Measurements from ENCODE around the gene EXOC1. TPM values are rescaled to one million over a fixed set of nuclear protein-coding genes. Genes with fewer than 3 reads are reported as not detected.

EXOC1 gene
- total RNA-seq, 1 experiment from 2014 or later, result 17.8 TPM

DNA sequence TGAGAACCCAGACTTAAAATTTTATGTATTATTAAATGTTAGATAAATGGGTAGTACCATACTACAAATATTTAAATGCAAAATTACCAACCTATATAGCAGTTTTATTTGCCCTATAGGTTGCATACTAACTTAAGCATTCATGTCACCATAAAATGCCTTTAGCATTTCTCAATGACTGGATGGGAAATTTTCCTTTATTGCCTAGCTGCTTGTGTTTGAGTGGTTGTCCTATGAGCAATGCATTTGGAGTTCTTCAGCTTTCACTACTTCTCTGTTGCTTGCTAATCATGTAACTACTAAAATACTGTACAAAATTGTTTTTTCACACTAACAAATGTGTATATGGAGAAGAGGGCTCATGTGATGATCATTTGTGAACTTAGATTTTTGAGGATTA lies 51.1 kb downstream of the EXOC1 start:
- Histone ChIP-seq H3K27me3 (ENCODE audit: control insufficient read depth, insufficient read depth, low read length) (no peaks in the 10 kb centered on the region), H3K36me3 (replicated peaks; ENCODE audit: control insufficient read depth, insufficient read depth, low read length) (no peaks in the 10 kb centered on the region; the same call in 1 of the 2 replicates), H3K4me3 (ENCODE audit: insufficient read depth, low read depth, low read length) (no peak overlapping the region)
- DNase-seq, result no peak

DNA sequence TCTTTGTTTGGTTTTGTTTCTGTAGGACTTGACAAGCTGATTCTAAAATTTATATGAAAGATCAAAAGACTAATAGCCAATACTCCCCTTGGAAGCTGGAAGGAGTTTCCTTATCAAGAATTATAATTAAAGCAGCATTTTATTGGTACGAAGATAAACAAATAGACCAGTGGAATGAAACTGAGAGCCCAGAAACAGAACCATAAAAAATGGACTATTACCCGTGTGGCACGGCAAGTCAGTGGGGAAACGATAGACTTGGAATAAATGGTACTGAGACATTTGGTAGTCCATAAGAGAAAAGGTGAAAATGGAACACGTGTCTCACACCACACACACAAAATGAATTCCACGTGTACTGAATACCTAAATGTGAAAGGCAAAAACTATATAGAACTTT lies 52.9 kb downstream of the EXOC1 start:
- Histone ChIP-seq H3K36me3 (replicated peaks; ENCODE audit: control insufficient read depth, insufficient read depth, low read length) (no peaks in the 10 kb centered on the region), H3K27me3 (ENCODE audit: control insufficient read depth, insufficient read depth, low read length) (no peaks in the 10 kb centered on the region), H3K4me3 (ENCODE audit: insufficient read depth, low read depth, low read length) (no peak overlapping the region)
- DNase-seq, result no peak

DNA sequence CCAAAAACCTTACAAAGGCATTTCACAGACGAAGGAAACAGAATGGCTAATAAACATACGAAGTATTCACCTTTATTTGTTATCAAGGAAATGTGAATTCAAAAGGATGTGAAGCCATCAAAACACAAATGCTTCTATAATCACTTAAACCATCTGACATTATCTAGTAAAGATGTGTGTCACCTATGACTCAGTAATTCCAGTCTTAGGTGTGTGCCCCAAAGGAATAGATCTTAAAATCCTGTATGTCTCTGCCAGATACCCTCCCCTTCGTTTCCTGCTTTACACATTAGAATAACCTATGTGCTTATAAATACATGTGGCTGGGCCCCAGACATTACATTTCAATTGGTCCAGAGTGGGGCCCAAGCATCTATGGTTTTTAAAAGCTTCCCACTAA lies 53.5 kb downstream of the EXOC1 start:
- H3K27me3 ChIP-seq (ENCODE audit: control insufficient read depth, insufficient read depth, low read length), result no peaks in the 10 kb centered on the region
- no peaks in the 10 kb centered on the region for H3K36me3 ChIP-seq (replicated peaks; ENCODE audit: control insufficient read depth, insufficient read depth, low read length)
- DNase-seq, result no peak
- H3K4me3 ChIP-seq (ENCODE audit: insufficient read depth, low read depth, low read length), result no peak overlapping the region

DNA sequence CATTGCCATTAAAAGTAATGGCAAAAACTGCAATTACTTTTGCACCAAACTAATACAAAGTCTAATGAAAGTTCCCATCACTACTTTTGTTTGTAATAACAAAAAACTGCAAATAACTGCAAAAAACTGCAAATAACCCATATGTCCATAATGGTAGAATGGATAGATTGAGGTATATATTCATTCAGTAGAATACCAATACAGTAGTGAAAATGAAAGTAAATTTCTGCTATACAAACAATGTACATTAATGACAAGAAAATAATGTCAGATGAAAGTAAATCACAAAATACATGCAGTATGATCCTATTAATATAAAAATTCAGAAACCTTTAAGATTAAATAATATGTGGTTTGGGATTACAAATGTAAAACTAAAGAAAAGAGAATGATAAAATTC lies 54.0 kb downstream of the EXOC1 start:
- no peak overlapping the region for H3K4me3 ChIP-seq (ENCODE audit: insufficient read depth, low read depth, low read length)
- H3K36me3 ChIP-seq (replicated peaks; ENCODE audit: control insufficient read depth, insufficient read depth, low read length), result no peaks in the 10 kb centered on the region
- no peak for DNase-seq
- no peaks in the 10 kb centered on the region for H3K27me3 ChIP-seq (ENCODE audit: control insufficient read depth, insufficient read depth, low read length)

DNA sequence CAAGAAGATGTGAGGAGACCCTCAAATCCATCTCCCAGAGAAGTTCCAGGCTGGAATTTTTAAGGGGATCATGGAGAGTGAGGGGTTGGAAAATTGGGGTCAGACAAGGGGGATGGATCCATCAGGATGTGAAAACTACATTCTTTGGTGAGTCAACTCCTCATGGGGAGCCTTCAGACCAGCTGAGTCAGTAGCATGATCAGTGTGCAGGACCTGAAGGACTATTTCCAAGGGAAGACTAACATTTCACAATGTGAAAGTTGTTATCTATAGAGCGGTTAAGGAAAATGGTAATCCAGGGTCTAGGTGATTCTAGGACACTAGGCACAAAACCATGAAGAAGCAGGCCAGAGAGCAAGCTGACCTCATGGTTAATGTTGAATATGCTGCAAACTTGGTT lies 56.7 kb downstream of the EXOC1 start:
- DNase-seq, result no peak
- H3K27me3 ChIP-seq (ENCODE audit: control insufficient read depth, insufficient read depth, low read length), result no peaks in the 10 kb centered on the region
- no peak overlapping the region for H3K4me3 ChIP-seq (ENCODE audit: insufficient read depth, low read depth, low read length)
- no peaks in the 10 kb centered on the region for H3K36me3 ChIP-seq (replicated peaks; ENCODE audit: control insufficient read depth, insufficient read depth, low read length)

GRCh38 chr4:55912249-55912648 lies 58.8 kb downstream of the EXOC1 start:
- no peaks in the 10 kb centered on the region for H3K36me3 ChIP-seq (replicated peaks; ENCODE audit: control insufficient read depth, insufficient read depth, low read length)
- DNase-seq, result no peak
- no peaks in the 10 kb centered on the region for H3K27me3 ChIP-seq (ENCODE audit: control insufficient read depth, insufficient read depth, low read length)
- no peak overlapping the region for H3K4me3 ChIP-seq (ENCODE audit: insufficient read depth, low read depth, low read length)

DNA sequence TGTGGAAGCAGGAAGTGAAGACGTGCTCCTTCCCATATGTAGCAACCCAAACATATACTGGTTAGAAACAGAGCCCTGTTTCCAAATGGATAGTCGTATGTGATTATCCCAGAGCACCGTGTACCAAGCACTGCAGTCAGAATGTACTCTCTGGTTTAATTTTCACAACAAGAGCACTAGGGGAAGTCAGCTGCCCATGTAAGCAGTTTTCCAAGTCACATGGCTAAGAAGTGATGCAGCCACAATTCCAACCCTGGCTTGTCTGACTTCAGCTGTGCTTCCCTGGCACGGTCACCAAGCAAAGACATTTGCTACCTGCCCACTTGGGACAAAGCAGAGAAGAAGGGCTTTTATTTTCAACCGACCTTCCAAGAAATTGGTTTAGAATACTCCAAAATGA lies 67.1 kb downstream of the EXOC1 start:
- Histone ChIP-seq H3K36me3 (replicated peaks; ENCODE audit: control insufficient read depth, insufficient read depth, low read length) (no peaks in the 10 kb centered on the region), H3K4me3 (ENCODE audit: insufficient read depth, low read depth, low read length) (no peak overlapping the region), H3K27me3 (ENCODE audit: control insufficient read depth, insufficient read depth, low read length) (no peaks in the 10 kb centered on the region)
- DNase-seq, result no peak

DNA sequence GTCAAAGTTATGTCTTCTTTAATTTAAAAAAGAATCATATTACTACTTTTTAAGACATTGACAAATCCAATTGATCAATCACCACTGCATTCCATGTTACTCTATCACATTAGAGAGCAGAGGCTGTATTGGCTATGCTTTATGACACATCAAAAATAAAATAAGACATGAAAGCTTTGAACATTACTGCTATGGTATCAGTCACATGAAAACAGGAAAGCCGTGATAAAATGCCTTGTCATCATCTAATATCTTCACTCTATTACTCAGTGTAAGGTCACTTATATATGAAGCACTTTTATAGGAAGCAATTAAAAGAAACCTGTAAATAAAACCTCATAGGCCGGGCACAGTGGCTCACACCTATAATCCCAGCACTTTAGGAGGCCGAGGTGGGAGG lies 67.6 kb downstream of the EXOC1 start:
- no peak for DNase-seq
- H3K36me3 ChIP-seq (replicated peaks; ENCODE audit: control insufficient read depth, insufficient read depth, low read length), result no peaks in the 10 kb centered on the region
- H3K4me3 ChIP-seq (ENCODE audit: insufficient read depth, low read depth, low read length), result no peak overlapping the region
- H3K27me3 ChIP-seq (ENCODE audit: control insufficient read depth, insufficient read depth, low read length), result no peaks in the 10 kb centered on the region

DNA sequence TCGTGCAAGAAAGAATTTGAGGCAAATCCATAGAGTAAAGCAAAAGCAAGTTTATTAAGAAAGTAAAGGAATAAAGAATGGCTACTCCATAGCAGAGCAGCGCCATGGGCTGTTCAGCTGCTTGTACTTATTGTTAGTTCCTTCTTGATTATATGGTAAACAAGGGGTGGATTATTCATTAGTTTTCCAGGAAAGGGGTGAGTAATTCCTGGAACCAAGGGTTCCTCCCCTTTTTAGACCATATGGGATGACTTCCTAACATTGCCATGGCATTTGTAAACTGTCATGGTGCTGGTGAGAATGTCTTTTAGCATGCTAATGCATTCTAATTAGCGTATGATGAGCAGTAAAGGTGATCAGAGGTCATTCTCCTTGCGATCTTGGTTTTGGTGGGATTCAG lies 71.8 kb downstream of the EXOC1 start:
- no peak for DNase-seq

DNA sequence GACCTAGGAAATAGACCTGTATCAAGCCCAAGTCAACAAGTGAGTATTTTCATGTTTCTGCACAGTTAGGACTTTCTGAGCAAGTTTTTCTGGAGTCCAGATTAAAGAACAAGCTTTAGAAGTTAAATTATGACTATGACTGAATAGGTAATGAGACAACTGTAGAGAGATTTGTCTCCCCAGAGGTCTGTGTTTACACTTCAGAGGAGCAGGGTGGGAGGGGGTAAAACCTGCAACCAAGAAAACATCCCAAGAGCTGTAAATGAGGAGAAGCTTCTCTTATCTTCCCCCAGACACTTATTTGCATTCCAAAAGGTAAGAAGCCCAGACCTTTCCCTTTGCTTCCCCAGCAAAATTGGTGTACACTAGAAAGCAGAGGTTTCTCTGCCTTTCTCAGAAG lies 73.2 kb downstream of the EXOC1 start:
- peak; percentile 8 for DNase-seq
- Histone ChIP-seq H3K36me3 (replicated peaks; ENCODE audit: control insufficient read depth, insufficient read depth, low read length) (no peaks in the 10 kb centered on the region), H3K4me3 (ENCODE audit: insufficient read depth, low read depth, low read length) (no peak overlapping the region), H3K27me3 (ENCODE audit: control insufficient read depth, insufficient read depth, low read length) (no peaks in the 10 kb centered on the region)

More for the DNA sequence above, 71.8 kb downstream of the EXOC1 start:
- Histone ChIP-seq H3K4me3 (ENCODE audit: insufficient read depth, low read depth, low read length) (no peak overlapping the region), H3K36me3 (replicated peaks; ENCODE audit: control insufficient read depth, insufficient read depth, low read length) (no peaks in the 10 kb centered on the region), H3K27me3 (ENCODE audit: control insufficient read depth, insufficient read depth, low read length) (no peaks in the 10 kb centered on the region)

DNA sequence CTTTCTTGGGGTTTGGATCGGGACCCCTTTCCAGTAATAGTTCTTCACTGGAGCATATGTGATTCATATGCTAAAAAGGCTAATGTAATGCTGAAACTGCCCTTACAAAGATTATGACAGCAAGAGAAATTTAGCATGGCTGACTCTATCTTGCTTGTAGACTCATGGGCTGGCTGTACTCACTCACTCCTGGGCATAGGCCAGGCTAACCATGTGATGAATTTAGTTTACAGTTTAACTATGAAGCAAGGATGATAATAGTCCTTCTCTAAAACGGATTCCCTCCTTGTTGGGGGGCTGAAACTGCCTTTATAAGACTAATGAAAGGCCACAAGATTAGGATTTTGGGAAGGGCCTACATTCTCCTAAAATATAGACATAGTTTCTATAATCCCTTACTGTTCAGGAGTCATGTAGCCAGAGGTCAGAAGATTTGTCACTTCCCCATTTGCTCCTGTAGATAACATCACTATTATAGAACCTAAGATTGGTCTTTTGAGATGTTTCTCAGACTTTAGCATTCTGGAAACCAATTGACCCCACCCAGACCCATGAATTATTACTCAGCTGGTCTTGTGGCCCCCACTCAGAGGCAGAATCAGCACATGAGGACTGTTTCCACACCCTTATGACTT lies 74.5 kb downstream of the EXOC1 start:
- no peak for DNase-seq
- Histone ChIP-seq H3K4me3 (ENCODE audit: insufficient read depth, low read depth, low read length) (no peak overlapping the region), H3K36me3 (replicated peaks; ENCODE audit: control insufficient read depth, insufficient read depth, low read length) (no peaks in the 10 kb centered on the region), H3K27me3 (ENCODE audit: control insufficient read depth, insufficient read depth, low read length) (no peaks in the 10 kb centered on the region)

- Histone ChIP-seq H3K4me3 (ENCODE audit: insufficient read depth, low read depth, low read length) (no peak overlapping the region), H3K36me3 (replicated peaks; ENCODE audit: control insufficient read depth, insufficient read depth, low read length) (no peaks in the 10 kb centered on the region), H3K27me3 (ENCODE audit: control insufficient read depth, insufficient read depth, low read length) (no peaks in the 10 kb centered on the region)
- no peak for DNase-seq
Observed at GRCh38 chr4:55928846-55929245, 75.4 kb downstream of the EXOC1 start.

DNA sequence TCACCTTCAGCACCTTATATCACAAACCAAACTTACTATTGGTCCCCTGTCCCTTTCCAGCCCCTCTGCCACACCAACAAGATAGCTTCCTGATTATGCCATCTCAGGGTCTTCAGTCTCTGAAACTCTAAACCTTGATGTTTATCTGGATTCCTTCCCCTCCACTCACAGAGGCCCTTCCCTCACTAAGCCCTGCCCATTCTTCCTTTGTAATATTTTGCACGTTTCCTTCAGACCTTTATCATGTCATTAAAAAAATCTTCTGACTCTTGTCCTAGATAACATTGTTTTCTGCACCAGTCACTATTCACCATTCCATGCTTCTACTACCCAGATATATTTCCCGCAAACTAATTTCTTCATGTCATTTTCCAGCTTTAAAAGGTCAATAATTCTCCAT lies 77.6 kb downstream of the EXOC1 start:
- no peak for DNase-seq

GRCh38 chr4:55931833-55932232 lies 78.4 kb downstream of the EXOC1 start:
- no peak for DNase-seq
- no peaks in the 10 kb centered on the region for H3K27me3 ChIP-seq (ENCODE audit: control insufficient read depth, insufficient read depth, low read length)
- H3K36me3 ChIP-seq (replicated peaks; ENCODE audit: control insufficient read depth, insufficient read depth, low read length), result no peaks in the 10 kb centered on the region
- H3K4me3 ChIP-seq (ENCODE audit: insufficient read depth, low read depth, low read length), result no peak overlapping the region

More for the DNA sequence above, 77.6 kb downstream of the EXOC1 start:
- no peak overlapping the region for H3K4me3 ChIP-seq (ENCODE audit: insufficient read depth, low read depth, low read length)
- no peaks in the 10 kb centered on the region for H3K36me3 ChIP-seq (replicated peaks; ENCODE audit: control insufficient read depth, insufficient read depth, low read length)
- no peaks in the 10 kb centered on the region for H3K27me3 ChIP-seq (ENCODE audit: control insufficient read depth, insufficient read depth, low read length)

- no peaks in the 10 kb centered on the region for H3K36me3 ChIP-seq (replicated peaks; ENCODE audit: control insufficient read depth, insufficient read depth, low read length)
- no peak overlapping the region for H3K4me3 ChIP-seq (ENCODE audit: insufficient read depth, low read depth, low read length)
- H3K27me3 ChIP-seq (ENCODE audit: control insufficient read depth, insufficient read depth, low read length), result no peaks in the 10 kb centered on the region
- DNase-seq, result no peak
Observed at GRCh38 chr4:55932511-55932910, 79.1 kb downstream of the EXOC1 start.

- Histone ChIP-seq H3K36me3 (replicated peaks; ENCODE audit: control insufficient read depth, insufficient read depth, low read length) (no peaks in the 10 kb centered on the region), H3K27me3 (ENCODE audit: control insufficient read depth, insufficient read depth, low read length) (no peaks in the 10 kb centered on the region), H3K4me3 (ENCODE audit: insufficient read depth, low read depth, low read length) (no peak overlapping the region)
- DNase-seq, result no peak
Observed at GRCh38 chr4:55933611-55934010, 80.2 kb downstream of the EXOC1 start.

Measured in H7 (cell line).